ENCODE data around the gene DOCK8.
"Not testable (repeated sequence)": the region's sequence is repeated elsewhere in the genome, so short reads cannot be mapped to it uniquely, and the experiment has no call there.

Gene DOCK8

DNA sequence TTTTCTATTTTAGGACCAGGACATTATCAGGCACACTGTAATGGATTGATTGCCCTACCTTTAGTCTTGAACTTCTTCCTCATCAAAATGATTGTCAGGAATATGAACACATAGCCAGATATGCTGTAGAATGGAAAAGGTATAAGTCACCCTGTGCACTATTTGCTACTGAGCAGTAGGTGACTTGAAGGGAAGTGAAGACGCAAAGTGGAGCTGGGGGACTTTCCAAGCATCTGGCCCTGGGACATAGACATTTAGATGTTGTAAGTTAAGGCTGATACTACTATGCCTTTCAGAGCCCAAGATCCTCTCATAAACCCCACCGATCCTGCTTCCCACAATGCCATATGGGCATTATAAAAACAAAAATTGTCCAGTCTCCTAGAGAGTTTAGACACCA is 174.5 kb downstream of the DOCK8 start:
- no peak overlapping the region for H3K4me3 ChIP-seq
- H3K27ac ChIP-seq = no peak overlapping the region

DNA sequence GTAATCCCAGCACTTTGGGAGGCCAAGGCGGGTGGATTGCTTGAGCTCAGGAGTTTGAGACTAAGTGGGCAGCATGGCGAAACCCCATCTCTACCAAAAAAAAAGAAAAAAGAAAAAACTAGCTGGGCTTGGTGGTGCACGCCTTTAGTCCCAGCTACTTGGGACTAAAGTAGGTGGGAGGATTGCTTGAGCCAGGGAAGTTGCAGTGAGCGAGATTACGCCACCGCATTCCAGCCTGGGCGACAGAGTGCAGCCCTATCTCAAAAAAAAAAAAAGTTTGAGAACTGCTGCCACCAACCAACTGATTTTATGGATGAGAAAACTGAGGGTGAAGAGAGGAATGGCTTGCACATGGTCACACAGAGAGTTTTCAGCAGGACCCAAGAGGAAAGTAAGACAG is 175.1 kb downstream of the DOCK8 start:
- H3K4me3 ChIP-seq = no peak overlapping the region

DNA sequence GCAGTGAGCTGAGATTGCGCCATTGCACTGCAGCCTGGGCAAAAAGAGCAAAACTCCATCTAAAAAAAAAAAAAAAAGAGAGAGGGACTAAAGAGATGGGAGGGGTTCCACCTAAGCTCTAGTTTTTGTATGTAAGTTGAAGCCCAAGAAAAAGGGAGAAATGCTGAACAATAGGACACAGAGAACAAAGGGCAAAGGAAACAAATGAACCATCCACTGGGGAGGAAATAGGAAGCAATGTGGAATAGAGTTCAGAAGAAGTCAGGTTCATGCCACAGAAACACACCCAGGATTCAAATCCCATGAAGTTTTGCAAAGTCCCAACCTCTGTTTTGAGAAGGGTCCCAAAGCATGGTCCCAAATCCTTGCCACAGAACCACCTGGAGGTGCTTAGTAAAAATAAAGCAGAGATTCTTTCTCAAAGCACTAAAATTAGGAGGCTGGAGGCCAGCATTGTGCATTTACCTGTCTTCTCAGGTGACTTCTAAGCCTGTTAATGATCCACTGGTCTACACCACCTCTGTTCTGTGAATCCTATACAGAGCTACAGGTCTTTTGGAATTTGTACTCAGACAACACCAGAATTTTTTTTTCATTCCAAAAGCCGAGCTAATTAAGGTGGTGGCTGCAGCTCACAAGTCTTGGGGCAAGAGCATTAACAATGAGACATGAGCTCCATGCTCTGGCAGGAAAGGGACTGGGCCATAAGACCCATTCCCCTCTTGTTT is 177.6 kb downstream of the DOCK8 start:
- no peak overlapping the region for H3K4me3 ChIP-seq
- no peak overlapping the region for H3K27ac ChIP-seq

More for the DNA sequence above, 175.1 kb downstream of the DOCK8 start:
- H3K27ac ChIP-seq = no peak overlapping the region

GRCh38 chr9:394347-395052 is 179.8 kb downstream of the DOCK8 start:
- no peak overlapping the region for H3K4me3 ChIP-seq
- no peak overlapping the region for H3K27ac ChIP-seq

GRCh38 chr9:396396-396795 is 181.7 kb downstream of the DOCK8 start:
- no peak overlapping the region for H3K4me3 ChIP-seq
- H3K27ac ChIP-seq = no peak overlapping the region

DNA sequence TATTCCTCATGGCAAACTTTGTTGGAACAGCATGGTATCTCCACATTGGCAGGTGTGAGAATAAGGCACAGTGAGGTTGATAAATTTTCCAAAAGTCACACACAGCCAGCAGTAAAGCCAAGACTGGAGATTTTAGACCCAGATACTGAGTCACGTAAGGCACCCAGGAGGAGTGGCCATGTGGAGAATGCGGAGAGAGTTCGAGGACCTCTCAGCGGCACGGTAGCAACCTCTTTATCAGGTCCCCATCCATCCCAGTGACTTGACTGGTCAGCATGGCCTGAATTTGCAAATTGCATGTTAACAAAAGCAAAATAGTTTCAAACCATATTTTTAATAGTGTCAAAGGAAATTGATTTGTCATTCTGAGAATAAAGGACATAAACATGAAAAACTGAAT is 183.4 kb downstream of the DOCK8 start:
- Histone ChIP-seq H3K27ac (no peak overlapping the region), H3K4me3 (no peak overlapping the region)

DNA sequence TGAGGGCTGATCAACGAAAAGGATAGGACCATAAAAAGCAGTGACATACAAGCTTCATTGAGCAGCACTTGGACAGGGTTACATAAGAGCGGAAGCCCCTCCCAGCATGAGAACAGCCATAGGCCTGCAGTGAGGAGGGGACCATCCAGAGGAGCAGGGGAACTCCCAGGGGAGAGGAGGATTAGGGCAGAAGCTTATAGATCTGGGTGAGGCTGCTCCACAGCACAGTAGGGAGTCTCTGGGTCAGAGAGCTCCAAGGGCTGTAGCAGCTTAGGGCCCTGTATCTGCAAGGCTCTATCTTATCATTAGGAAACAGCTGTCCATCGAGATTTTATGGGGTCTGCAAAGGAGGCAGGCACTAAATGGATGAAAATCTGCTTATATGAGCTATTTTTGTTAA is 186.6 kb downstream of the DOCK8 start:
- no peak overlapping the region for H3K27ac ChIP-seq
- no peak overlapping the region for H3K4me3 ChIP-seq

DNA sequence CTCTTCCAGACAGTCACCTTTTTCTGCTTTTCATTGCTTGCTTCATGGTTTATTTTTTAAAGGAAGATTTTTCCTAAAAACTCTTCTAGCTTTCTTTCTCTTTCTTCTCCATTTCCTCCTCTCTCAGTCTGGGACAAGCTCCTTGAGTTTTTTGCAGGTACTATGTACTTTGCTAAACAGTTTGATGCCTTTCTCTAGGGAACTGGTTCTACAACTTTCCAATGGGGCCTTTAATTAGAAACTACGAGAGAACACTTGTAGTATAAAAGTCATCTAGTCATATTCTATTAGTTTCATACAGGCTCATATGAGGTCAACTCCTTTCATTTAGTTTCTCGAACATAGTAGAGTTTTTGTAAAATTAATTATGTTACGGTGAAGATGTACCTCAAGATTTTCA is 189.6 kb downstream of the DOCK8 start:
- Histone ChIP-seq H3K4me3 (no peak overlapping the region), H3K27ac (no peak overlapping the region)

DNA sequence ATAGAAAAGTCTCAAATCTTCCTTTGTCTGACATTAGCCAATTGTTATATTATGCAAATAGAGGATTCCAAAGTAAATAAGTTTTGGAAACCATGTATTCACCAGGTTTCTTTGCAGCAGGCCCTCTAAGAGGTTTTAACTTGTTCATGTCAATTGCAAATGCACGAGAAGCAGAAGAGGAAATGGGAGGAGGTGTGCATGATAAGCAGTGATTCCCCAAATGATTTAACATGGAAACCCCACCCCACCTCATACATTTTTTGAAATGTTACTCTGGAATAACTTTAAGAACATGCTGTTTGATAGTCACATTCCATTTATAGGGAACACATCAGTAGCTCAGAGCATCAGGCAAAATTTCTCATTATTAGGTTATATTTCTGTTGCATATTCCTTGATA is 190.7 kb downstream of the DOCK8 start:
- H3K4me3 ChIP-seq = no peak overlapping the region
- H3K27ac ChIP-seq = no peak overlapping the region

DNA sequence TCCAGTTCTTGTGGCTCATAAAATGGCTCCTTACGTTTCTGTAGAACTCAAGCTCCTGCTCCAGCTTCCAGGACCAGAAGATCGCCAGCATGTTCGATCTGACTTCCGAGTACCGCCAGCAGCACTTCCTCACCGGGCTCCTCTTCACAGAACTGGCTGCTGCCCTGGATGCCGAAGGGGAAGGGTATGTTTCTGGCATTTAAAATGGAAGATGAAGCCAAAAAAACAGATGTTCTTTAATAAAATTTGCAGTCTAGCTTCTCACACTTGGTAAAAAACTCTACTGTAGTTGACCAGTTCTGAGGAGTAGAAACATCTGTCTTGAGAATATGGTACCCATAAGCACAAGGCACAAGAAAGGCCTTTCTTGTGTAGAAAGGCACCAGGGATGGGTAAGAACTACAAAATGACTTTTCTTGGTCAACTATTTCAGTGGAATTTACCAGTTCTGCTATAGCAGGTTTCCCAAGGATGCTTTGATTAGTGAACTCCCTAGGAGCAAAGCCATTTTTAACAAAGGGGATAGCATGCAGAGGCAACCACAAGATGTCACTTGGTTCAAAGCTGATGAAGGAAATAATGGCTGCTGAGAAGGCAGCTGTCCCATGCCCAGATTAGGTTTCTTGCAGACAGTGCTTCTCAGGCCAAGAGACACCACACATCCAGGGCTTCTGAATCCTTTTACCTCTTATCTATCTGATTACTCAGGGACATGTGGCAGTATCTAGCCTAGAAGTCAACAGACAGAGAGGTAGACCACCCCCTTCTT is 192.4 kb downstream of the DOCK8 start:
- H3K4me3 ChIP-seq = no peak overlapping the region
- H3K27ac ChIP-seq = no peak overlapping the region

GRCh38 chr9:409655-410054 is 195.0 kb downstream of the DOCK8 start:
- H3K27ac ChIP-seq, H3K4me3 ChIP-seq: not testable (repeated sequence)

GRCh38 chr9:414595-414994 is 199.9 kb downstream of the DOCK8 start:
- Histone ChIP-seq H3K4me3 (no peak overlapping the region), H3K27ac (no peak overlapping the region)

- no peak overlapping the region for H3K4me3 ChIP-seq
- no peak overlapping the region for H3K27ac ChIP-seq
These were observed 205.0 kb downstream of the DOCK8 start for GRCh38 chr9:419571-420171.

GRCh38 chr9:421896-422295 is 207.2 kb downstream of the DOCK8 start:
- Histone ChIP-seq H3K4me3 (no peak overlapping the region), H3K27ac (no peak overlapping the region)

GRCh38 chr9:426264-426663 is 211.6 kb downstream of the DOCK8 start:
- Histone ChIP-seq H3K4me3 (no peak overlapping the region), H3K27ac (no peak overlapping the region)

GRCh38 chr9:426976-427375 is 212.3 kb downstream of the DOCK8 start:
- no peak overlapping the region for H3K27ac ChIP-seq
- no peak overlapping the region for H3K4me3 ChIP-seq

- H3K4me3 ChIP-seq = no peak overlapping the region
- H3K27ac ChIP-seq = no peak overlapping the region
These were observed 217.0 kb downstream of the DOCK8 start for GRCh38 chr9:431701-432100.

DNA sequence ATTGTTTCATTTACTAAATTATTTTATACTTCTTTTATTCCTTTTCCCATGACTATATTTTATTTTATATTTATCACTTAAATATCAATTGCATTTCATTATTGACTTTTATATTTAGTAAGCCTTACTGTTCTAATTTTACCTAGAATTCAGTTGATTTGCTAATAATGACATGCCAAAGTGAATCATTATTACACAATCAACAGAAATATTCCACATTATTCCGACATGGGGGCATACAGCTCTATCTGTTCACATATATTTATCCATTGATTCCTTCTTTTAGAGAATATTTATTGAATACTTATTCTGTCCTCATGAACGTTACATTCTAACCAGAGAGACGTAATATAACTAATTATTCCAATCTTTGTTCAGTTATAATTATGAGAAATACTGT is 221.8 kb downstream of the DOCK8 start:
- Histone ChIP-seq H3K27ac (peak overlapping the region in 2 of 21 experiments; percentile 20 to 25), H3K4me3 (no peak overlapping the region)

- peak overlapping the region in 2 of 21 experiments; percentile 20 to 25 for H3K27ac ChIP-seq
- no peak overlapping the region for H3K4me3 ChIP-seq
These were observed 222.4 kb downstream of the DOCK8 start for GRCh38 chr9:437066-437465.

DNA sequence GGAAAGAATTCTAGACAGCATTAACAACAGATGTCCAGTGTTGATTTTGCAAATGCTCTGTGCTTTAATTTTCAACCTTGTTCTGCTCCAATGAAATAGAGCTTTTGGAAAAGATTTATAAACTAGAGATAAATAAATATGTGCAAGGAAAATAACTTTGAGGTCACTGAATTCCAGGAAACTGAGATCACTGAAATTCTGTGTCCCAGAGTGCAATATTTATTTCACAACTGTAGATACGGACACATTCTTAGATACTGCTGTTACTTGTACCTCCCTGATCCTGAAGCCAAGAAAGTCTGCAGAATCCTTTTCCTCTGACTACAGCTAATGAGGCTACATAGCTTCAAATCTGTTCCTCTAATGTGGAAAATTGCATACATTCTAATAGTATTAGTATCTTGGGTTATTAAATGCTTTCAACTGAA is 222.9 kb downstream of the DOCK8 start:
- Histone ChIP-seq H3K4me3 (no peak overlapping the region), H3K27ac (peak overlapping the region in 1 of 21 experiments; percentile 20)
